Endothelial cell of umbilical vein (primary cell): Measurements from ENCODE around the gene OGT. TPM values are rescaled to one million over a fixed set of nuclear protein-coding genes. Genes with fewer than 3 reads are reported as not detected.

ENCODE experiments used
- BruUV-seq: library from RNA; stranded (reverse); fragments of 400-500 nt; replicated peaks from 2 replicates; lab custom pipeline; 2021; lab: Mats Ljungman, UMichigan
- CTCF ChIA-PET: fragments of 300-600, 350-600 bp; sonication (Branson Sonifier 250); formaldehyde crosslinking; loops from one replicate; lab custom pipeline; 2021; ENCODE audit warnings: antibody characterized with exemption, inconsistent platforms; lab: Charles Lee
- POLR2A ChIA-PET: fragments of 300-600, 350-600 bp; sonication (Branson Sonifier 250); formaldehyde crosslinking; loops from one replicate; lab custom pipeline; 2021; ENCODE audit warnings: antibody characterized with exemption, inconsistent platforms; lab: Charles Lee
- DNase-seq: peaks from one replicate; pipeline ENCODE4 v3.0.0-alpha.2; 2011; ENCODE audit warnings: low read depth, low spot score
- FAIRE-seq: peaks from 2 replicates; lab custom pipeline; 2011; peaks lifted over from hg19 to GRCh38; lab: Jason Lieb, UNC
- H2AFZ ChIP-seq: 2 replicates; pipeline ENCODE4 v1.6.0; 2012; ENCODE audit warnings: low read depth, low read length, control low read depth, inconsistent platforms
- H3K27ac ChIP-seq: 2 replicates; pipeline ENCODE4 v1.5.1; 2011; ENCODE audit warnings: low read depth, mild to moderate bottlenecking, control low read depth, low read length, moderate library complexity; ENCODE audit not compliant: insufficient read depth
- H3K27me3 ChIP-seq, 2 experiments: 2 replicates each; pipeline versions ENCODE4 v1.6.0 to v1.6.1; 2011; ENCODE audit warnings: low read length in 2 of 2, mixed read lengths in 1 of 2; ENCODE audit not compliant: control insufficient read depth in 2 of 2, insufficient read depth in 2 of 2
- H3K36me3 ChIP-seq, 2 experiments: 2 replicates in 1 of 2; 3 replicates in 1 of 2; pipeline ENCODE4 v1.5.1; 2011; ENCODE audit warnings: low read length in 2 of 2, mild to moderate bottlenecking in 1 of 2, moderate library complexity in 1 of 2; ENCODE audit not compliant: control insufficient read depth in 2 of 2, insufficient read depth in 2 of 2; ENCODE audit errors: extremely low read depth in 1 of 2
- H3K4me1 ChIP-seq: 3 replicates; pipeline ENCODE4 v1.5.1; 2011; ENCODE audit warnings: mild to moderate bottlenecking, low read length; ENCODE audit not compliant: control insufficient read depth, insufficient read depth; ENCODE audit errors: extremely low read depth
- H3K4me2 ChIP-seq: 2 replicates; pipeline ENCODE4 v1.6.1; 2011; ENCODE audit warnings: low read length, control low read depth, mixed read lengths; ENCODE audit not compliant: insufficient read depth
- H3K4me3 ChIP-seq, 3 experiments: fragments of 200-600 bp in 1 of 3; sonication (generic), shearing (Covaris generic) in 1 of 3; replicated peaks in 1 of 3; 2 replicates each; pipeline ENCODE4 v1.5.1; 2011 to 2016; ENCODE audit warnings: control low read depth in 3 of 3, low read length in 3 of 3, mild to moderate bottlenecking in 2 of 3, inconsistent platforms in 1 of 3, low read depth in 1 of 3, moderate library complexity in 1 of 3; ENCODE audit not compliant: insufficient read depth in 1 of 3
- H3K79me2 ChIP-seq: 2 replicates; pipeline ENCODE4 v1.6.0; 2012; ENCODE audit warnings: low read length, inconsistent platforms; ENCODE audit not compliant: control insufficient read depth, insufficient read depth
- H3K9ac ChIP-seq: replicated peaks from 2 replicates; pipeline ENCODE3; 2011; ENCODE audit warnings: low read length, control low read depth; ENCODE audit not compliant: insufficient read depth; ENCODE audit errors: extremely low read depth
- H3K9me1 ChIP-seq: replicated peaks from 3 replicates; pipeline ENCODE4 v1.6.0; 2011; ENCODE audit warnings: mild to moderate bottlenecking, low read length; ENCODE audit not compliant: control insufficient read depth, insufficient read depth; ENCODE audit errors: extremely low read depth
- H3K9me3 ChIP-seq: replicated peaks from 2 replicates; pipeline ENCODE4 v1.5.1; 2012; ENCODE audit warnings: low read length, inconsistent platforms; ENCODE audit not compliant: control insufficient read depth, insufficient read depth
- H4K20me1 ChIP-seq: replicated peaks from 2 replicates; pipeline ENCODE3; 2011; ENCODE audit warnings: mild to moderate bottlenecking, low read length; ENCODE audit not compliant: control insufficient read depth, insufficient read depth; ENCODE audit errors: extremely low read depth
- CTCF ChIP-seq, 2 donors: IDR thresholded peaks; 1 replicate in 1 of 2; 2 replicates in 1 of 2; pipeline ENCODE4 v1.5.1; 2011; ENCODE audit warnings: low read length in 2 of 2, mild to moderate bottlenecking in 2 of 2, moderate library complexity in 2 of 2, control low read depth in 1 of 2, inconsistent platforms in 1 of 2, low read depth in 1 of 2; ENCODE audit not compliant: insufficient read depth in 1 of 2; ENCODE audit errors: extremely low read depth in 1 of 2
- EZH2 ChIP-seq: IDR thresholded peaks from 2 replicates; pipeline ENCODE4 v1.6.1; 2012; ENCODE audit warnings: borderline replicate concordance, low read depth, mild to moderate bottlenecking, moderate library complexity, low read length, inconsistent platforms; ENCODE audit not compliant: severe bottlenecking
- FOS ChIP-seq: IDR thresholded peaks from 2 replicates; pipeline ENCODE4 v1.6.1; 2011; ENCODE audit warnings: mild to moderate bottlenecking, low read length, moderate library complexity, borderline replicate concordance; ENCODE audit not compliant: insufficient read depth
- GATA2 ChIP-seq: IDR thresholded peaks from 2 replicates; pipeline ENCODE4 v1.7.0; 2011; ENCODE audit warnings: low read depth, mild to moderate bottlenecking, moderate library complexity, mixed read lengths, low read length; ENCODE audit not compliant: insufficient read length, insufficient read depth
- JUN ChIP-seq: IDR thresholded peaks from 2 replicates; pipeline ENCODE4 v1.6.1; 2011; ENCODE audit warnings: borderline replicate concordance, low read depth; ENCODE audit not compliant: insufficient read length, insufficient read depth
- MAX ChIP-seq: IDR thresholded peaks from 2 replicates; pipeline ENCODE4 v1.6.1; 2011; ENCODE audit not compliant: insufficient read depth, insufficient read length
- MYC ChIP-seq: IDR thresholded peaks from one replicate; pipeline ENCODE4 v1.6.1; 2011; ENCODE audit warnings: mild to moderate bottlenecking, low read depth, low read length
- POLR2A ChIP-seq: IDR thresholded peaks from 2 replicates; pipeline ENCODE4 v1.6.1; 2012; ENCODE audit warnings: low read depth, mild to moderate bottlenecking, control low read depth, low read length
- POLR2AphosphoS5 ChIP-seq: IDR thresholded peaks from 2 replicates; pipeline ENCODE4 v1.6.1; 2012; ENCODE audit warnings: low read depth, mild to moderate bottlenecking, control low read depth, low read length, moderate library complexity; ENCODE audit not compliant: insufficient read depth
- dilution Hi-C: fragments of 300-500 bp; cut with MboI; formaldehyde crosslinking; loops from one replicate; pipeline ENCODE4 v1.15.0; 2019; ENCODE audit warnings: low sequenced_read_pairs; ENCODE audit not compliant: extremely low pct_ligation_motif_present
- intact Hi-C: fragments of 100-400 bp; cut with micrococcal nuclease; formaldehyde crosslinking; loops from one replicate; pipeline ENCODE4 v1.10.0; 2022
- polyA plus RNA-seq, 4 experiments: library from polyadenylated mRNA; depleted of rRNA in 3 of 4; stranded (reverse) in 3 of 4; unstranded in 1 of 4; fragments of >200 nt; gene quantifications; 2 replicates each; pipeline versions ENCODE4 v1.2.1 to v1.2.3, GENCODE V29; 2011 to 2012; ENCODE audit warnings: missing spikeins in 1 of 4
- total RNA-seq: library from RNA; stranded (reverse); gene quantifications from 2 replicates; pipeline ENCODE4 v1.2.3, GENCODE V29; 2021

The OGT gene
- total and polyA plus RNA-seq, 2 donors (not counting 3 experiments of a cell fraction or from before 2014, with no cell fraction given) = 129 to 141 TPM

GRCh38 chrX:71492231-71493065, 40.5 kb upstream of the OGT start:
- TF ChIP-seq MYC (no peak), MAX (no peak), JUN (no peak), CTCF (IDR thresholded peaks at IDR 0.05; ENCODE audit: extremely low read depth in 1 of 2, insufficient read depth in 1 of 2, low read depth in 1 of 2, low read length in 2 of 2) (no peak), POLR2A (no peak), FOS (no peak), GATA2 (no peak), POLR2AphosphoS5 (no peak), EZH2 (no peak)
- no peaks in the 10 kb centered on the region for H3K79me2 ChIP-seq
- intact Hi-C loops (loop anchor here (2.0 kb wide), 1 partner anchor 40 kb away; the partner anchor contains the start of gene OGT), dilution Hi-C loops (no loop called here)
- no peaks in the 10 kb centered on the region for H3K9me3 ChIP-seq
- no peaks in the 10 kb centered on the region for H3K36me3 ChIP-seq
- FAIRE-seq = peak; percentile 54
- no peaks in the 10 kb centered on the region for H3K27me3 ChIP-seq
- no TSS peak for BruUV-seq
- H3K9ac ChIP-seq = peak overlapping the region; percentile 42
- peak; percentile 40 for DNase-seq
- CTCF ChIA-PET = interaction anchor here (1.6 kb wide), 1 partner anchor 18 kb away, joined by 3 read pairs; no protein-coding TSS in a partner anchor
- peak overlapping the region; percentile 95 for H2AFZ ChIP-seq
- H3K4me1 ChIP-seq = peaks cover 4% of the 10 kb centered on the region
- no peaks in the 10 kb centered on the region for H4K20me1 ChIP-seq
- H3K4me3 ChIP-seq = peak overlapping the region; percentile 48 to 65 (median 58)
- no peak overlapping the region for H3K27ac ChIP-seq
- peak overlapping the region; percentile 78 for H3K4me2 ChIP-seq
- POLR2A ChIA-PET = no interaction called here
- no peaks in the 10 kb centered on the region for H3K9me1 ChIP-seq
